Esophagus muscularis mucosa (tissue), 4 donors: Measurements from ENCODE around the gene TCERG1L.

Experiments
- EP300 ChIP-seq: sonication (generic); formaldehyde crosslinking; IDR thresholded peaks from one replicate; pipeline ENCODE4 v1.6.1; 2017; ENCODE audit warnings: antibody characterized with exemption
- POLR2A ChIP-seq: fragments of 450-650 bp; IDR thresholded peaks from one replicate; pipeline ENCODE4 v1.6.1; 2017; ENCODE audit warnings: antibody characterized with exemption, moderate library complexity, mild to moderate bottlenecking, low read depth
- POLR2AphosphoS5 ChIP-seq, 2 donors: sonication (generic); formaldehyde crosslinking; IDR thresholded peaks; one replicate each; pipeline ENCODE4 v1.6.1; 2017; ENCODE audit warnings: antibody characterized with exemption in 2 of 2
- TF ChIP-seq, protein P1 (sequence below), 3 experiments: fragments of 200-600 bp in 2 of 3; fragments of 450-650 bp in 1 of 3; sonication (generic) in 2 of 3; IDR thresholded peaks; one replicate each; pipeline ENCODE4 v1.5.1; 2017 to 2019; ENCODE audit warnings: antibody characterized with exemption in 3 of 3, mild to moderate bottlenecking in 2 of 3, moderate library complexity in 1 of 3

DNA sequence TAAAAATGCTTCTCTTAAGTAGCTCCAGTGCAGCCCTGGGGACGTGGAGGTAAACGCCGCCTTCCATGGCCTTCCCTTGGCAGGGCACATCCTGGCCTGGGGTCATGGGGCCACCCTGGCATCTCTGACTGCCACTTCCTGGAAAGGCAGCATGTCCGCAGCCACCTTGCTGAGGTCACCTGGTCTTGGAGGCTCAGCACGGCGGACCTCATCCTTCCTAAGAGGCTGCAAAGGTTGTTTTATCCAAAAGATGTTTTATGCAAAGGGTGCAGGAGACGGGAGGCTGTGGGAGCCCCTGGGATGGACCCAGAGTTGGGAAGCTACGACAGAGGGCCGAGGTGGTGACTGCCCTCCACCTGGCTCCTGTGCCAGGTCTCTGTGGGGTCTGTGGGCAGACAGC lies 106.0 kb downstream of the TCERG1L start:
- TF ChIP-seq POLR2A (no peak), EP300 (no peak), POLR2AphosphoS5 (IDR thresholded peaks at IDR 0.05) (no peak)
- TF ChIP-seq, protein P1, sequence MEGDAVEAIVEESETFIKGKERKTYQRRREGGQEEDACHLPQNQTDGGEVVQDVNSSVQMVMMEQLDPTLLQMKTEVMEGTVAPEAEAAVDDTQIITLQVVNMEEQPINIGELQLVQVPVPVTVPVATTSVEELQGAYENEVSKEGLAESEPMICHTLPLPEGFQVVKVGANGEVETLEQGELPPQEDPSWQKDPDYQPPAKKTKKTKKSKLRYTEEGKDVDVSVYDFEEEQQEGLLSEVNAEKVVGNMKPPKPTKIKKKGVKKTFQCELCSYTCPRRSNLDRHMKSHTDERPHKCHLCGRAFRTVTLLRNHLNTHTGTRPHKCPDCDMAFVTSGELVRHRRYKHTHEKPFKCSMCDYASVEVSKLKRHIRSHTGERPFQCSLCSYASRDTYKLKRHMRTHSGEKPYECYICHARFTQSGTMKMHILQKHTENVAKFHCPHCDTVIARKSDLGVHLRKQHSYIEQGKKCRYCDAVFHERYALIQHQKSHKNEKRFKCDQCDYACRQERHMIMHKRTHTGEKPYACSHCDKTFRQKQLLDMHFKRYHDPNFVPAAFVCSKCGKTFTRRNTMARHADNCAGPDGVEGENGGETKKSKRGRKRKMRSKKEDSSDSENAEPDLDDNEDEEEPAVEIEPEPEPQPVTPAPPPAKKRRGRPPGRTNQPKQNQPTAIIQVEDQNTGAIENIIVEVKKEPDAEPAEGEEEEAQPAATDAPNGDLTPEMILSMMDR (IDR thresholded peaks at IDR 0.05) = no peak
